HepG2 (cell line): ENCODE data around the gene TOP2A. TPM values are rescaled to one million over a fixed set of nuclear protein-coding genes. Genes with fewer than 3 reads are reported as not detected.
A peak's percentile ranks its signal among the peaks of the same experiment; 100 is the strongest.

ENCODE experiments used
- CSRNP2 ChIP-seq: sonication (generic); formaldehyde crosslinking; conservative IDR thresholded peaks from 2 replicates; pipeline ENCODE4 v1.8.0; 2022; ENCODE audit warnings: low read depth, missing genetic modification reagents
- EHMT2 ChIP-seq: fragments of 200-600 bp; sonication (generic); IDR thresholded peaks from 2 replicates; pipeline ENCODE4 v1.7.0; 2017; ENCODE audit warnings: antibody characterized with exemption, low read depth, low read length, borderline replicate concordance
- FOXK1 ChIP-seq: sonication (generic); formaldehyde crosslinking; IDR thresholded peaks from 2 replicates; pipeline ENCODE4 v1.4.0; 2020; ENCODE audit warnings: low read depth, missing genetic modification reagents, borderline replicate concordance
- GATAD2A ChIP-seq: IDR thresholded peaks from 2 replicates; pipeline ENCODE4 v1.6.1; 2016
- KDM3A ChIP-seq: IDR thresholded peaks from 2 replicates; pipeline ENCODE4 v1.6.1; 2018; ENCODE audit warnings: low read depth, missing compliant biosample characterization
- MED1 ChIP-seq: sonication (generic); formaldehyde crosslinking; IDR thresholded peaks from 2 replicates; pipeline ENCODE4 v1.4.0; 2020; ENCODE audit warnings: missing genetic modification reagents
- MTERF4 ChIP-seq: sonication (generic); formaldehyde crosslinking; IDR thresholded peaks from 2 replicates; pipeline ENCODE4 v1.8.0; 2023; ENCODE audit warnings: mild to moderate bottlenecking, missing genetic modification reagents
- NFE2L1 ChIP-seq: sonication (generic); formaldehyde crosslinking; IDR thresholded peaks from 2 replicates; pipeline ENCODE4 v1.4.0; 2020; ENCODE audit warnings: missing genetic modification reagents, mild to moderate bottlenecking, borderline replicate concordance
- PBX2 ChIP-seq: IDR thresholded peaks from 2 replicates; pipeline ENCODE4 v1.6.1; 2016; ENCODE audit warnings: control low read depth
- POLR2AphosphoS5 ChIP-seq: IDR thresholded peaks from 2 replicates; pipeline ENCODE4 v1.6.1; 2012; ENCODE audit warnings: low read depth, low read length
- RBM39 ChIP-seq: fragments of 200-400 bp; formaldehyde crosslinking; IDR thresholded peaks from one replicate; pipeline ENCODE4 v1.6.1; 2018; ENCODE audit warnings: antibody characterized with exemption, mild to moderate bottlenecking, low read depth, low read length; ENCODE audit not compliant: poor library complexity, severe bottlenecking
- SMAD9 ChIP-seq: sonication (generic); formaldehyde crosslinking; IDR thresholded peaks from 2 replicates; pipeline ENCODE4 v1.5.1; 2020; ENCODE audit warnings: mild to moderate bottlenecking, missing genetic modification reagents
- SRSF9 ChIP-seq: fragments of 200-400 bp; formaldehyde crosslinking; IDR thresholded peaks from 2 replicates; pipeline ENCODE4 v1.6.1; 2018; ENCODE audit warnings: borderline replicate concordance, mild to moderate bottlenecking, low read depth, low read length; ENCODE audit not compliant: insufficient read depth, poor library complexity, severe bottlenecking
- TBX2 ChIP-seq: sonication (generic); formaldehyde crosslinking; IDR thresholded peaks from 2 replicates; pipeline ENCODE4 v1.5.0; 2020; ENCODE audit warnings: missing genetic modification reagents, mild to moderate bottlenecking, borderline replicate concordance
- ZNF20 ChIP-seq: sonication (generic); formaldehyde crosslinking; IDR thresholded peaks from 2 replicates; pipeline ENCODE4 v1.4.0; 2020; ENCODE audit warnings: mild to moderate bottlenecking, moderate library complexity, missing genetic modification reagents
- ZNF225 ChIP-seq: sonication (generic); formaldehyde crosslinking; IDR thresholded peaks from 2 replicates; pipeline ENCODE4 v1.4.0; 2020; ENCODE audit warnings: mild to moderate bottlenecking, missing genetic modification reagents
- ZNF343 ChIP-seq: sonication (generic); formaldehyde crosslinking; IDR thresholded peaks from 2 replicates; pipeline ENCODE4 v1.4.0; 2020; ENCODE audit warnings: mild to moderate bottlenecking, missing genetic modification reagents
- ZNF484 ChIP-seq: sonication (generic); formaldehyde crosslinking; IDR thresholded peaks from 2 replicates; pipeline ENCODE4 v1.5.1; 2020; ENCODE audit warnings: mild to moderate bottlenecking, low read depth, missing genetic modification reagents, borderline replicate concordance
- ZNF547 ChIP-seq: sonication (generic); formaldehyde crosslinking; IDR thresholded peaks from 2 replicates; pipeline ENCODE4 v1.5.1; 2020; ENCODE audit warnings: mild to moderate bottlenecking, missing genetic modification reagents
- ZNF839 ChIP-seq: sonication (generic); formaldehyde crosslinking; IDR thresholded peaks from 2 replicates; pipeline ENCODE4 v1.4.0; 2020; ENCODE audit warnings: missing genetic modification reagents, mild to moderate bottlenecking, borderline replicate concordance
- ZSCAN22 ChIP-seq: sonication (generic); formaldehyde crosslinking; IDR thresholded peaks from 2 replicates; pipeline ENCODE4 v1.4.0; 2020; ENCODE audit warnings: mild to moderate bottlenecking, missing genetic modification reagents
- polyA plus RNA-seq, 8 experiments: library from polyadenylated mRNA; depleted of rRNA in 3 of 8; stranded (reverse) in 7 of 8; unstranded in 1 of 8; fragments of >200 nt; fragmentation: Illumina TruSeq in 4 of 8; extraction: Trizol in 4 of 8; gene quantifications; 2 replicates each; pipeline versions ENCODE4 v1.2.1 to v1.2.3, GENCODE V29; 2011 to 2016; ENCODE audit warnings: low read depth in 4 of 8, missing spikeins in 1 of 8, mixed read lengths in 1 of 8; ENCODE audit not compliant: insufficient read depth in 1 of 8
- total RNA-seq, 5 experiments: library from RNA; depleted of rRNA; stranded (reverse); fragments of >200 nt; fragmentation: Illumina TruSeq; extraction: Trizol; gene quantifications; 2 replicates each; pipeline ENCODE4 v1.2.3, GENCODE V29; 2016; ENCODE audit warnings: low read depth in 1 of 5
- TF ChIP-seq, protein P1 (sequence below): sonication (generic); formaldehyde crosslinking; conservative IDR thresholded peaks from 2 replicates; pipeline ENCODE4 v1.4.0; 2020; ENCODE audit warnings: mild to moderate bottlenecking, missing genetic modification reagents, moderate library complexity

The TOP2A gene
- total and polyA plus RNA-seq, 2 of the 13 experiments (the other 11 are each of a cell fraction or from before 2014, with no cell fraction given): 108 to 327 TPM

DNA sequence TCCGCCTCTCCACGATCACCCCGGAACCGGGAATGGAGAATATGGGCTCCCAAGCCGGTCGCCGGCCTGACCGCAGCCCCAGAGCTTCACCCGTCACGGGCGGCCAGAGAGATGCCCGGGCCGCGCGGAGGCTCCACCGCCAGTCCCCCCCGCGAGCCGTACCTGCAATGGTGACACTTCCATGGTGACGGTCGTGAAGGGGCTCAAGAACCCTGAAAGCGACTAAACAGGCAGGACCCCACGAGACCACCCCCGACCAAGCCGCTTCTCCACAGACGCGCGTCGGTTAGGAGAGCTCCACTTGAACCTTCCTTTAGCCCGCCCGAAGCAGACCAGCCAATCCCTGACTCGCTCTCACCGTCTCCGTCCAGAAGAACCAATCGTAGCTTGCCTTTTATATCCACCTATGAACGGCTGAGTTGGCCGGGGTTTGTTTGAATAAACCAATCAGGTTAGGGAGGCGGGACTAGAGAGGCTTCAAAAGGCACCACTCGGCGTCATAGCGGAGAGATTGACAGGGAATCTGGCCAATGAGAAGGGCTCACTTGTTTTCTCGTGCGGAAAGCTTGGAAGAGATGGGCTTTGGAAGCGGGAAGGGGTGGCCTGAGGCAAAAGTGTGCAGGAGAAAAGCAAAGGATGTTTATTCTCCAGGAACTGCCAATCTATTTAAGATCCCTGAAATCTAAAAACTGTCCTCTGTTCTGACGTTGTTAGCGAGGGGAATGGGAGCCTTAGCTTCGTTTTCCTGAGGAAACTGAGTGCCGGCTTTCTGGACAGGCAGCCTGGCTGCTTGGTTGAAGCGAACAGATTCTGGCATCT lies at the start of gene TOP2A (continued):
- TF ChIP-seq, protein P1, sequence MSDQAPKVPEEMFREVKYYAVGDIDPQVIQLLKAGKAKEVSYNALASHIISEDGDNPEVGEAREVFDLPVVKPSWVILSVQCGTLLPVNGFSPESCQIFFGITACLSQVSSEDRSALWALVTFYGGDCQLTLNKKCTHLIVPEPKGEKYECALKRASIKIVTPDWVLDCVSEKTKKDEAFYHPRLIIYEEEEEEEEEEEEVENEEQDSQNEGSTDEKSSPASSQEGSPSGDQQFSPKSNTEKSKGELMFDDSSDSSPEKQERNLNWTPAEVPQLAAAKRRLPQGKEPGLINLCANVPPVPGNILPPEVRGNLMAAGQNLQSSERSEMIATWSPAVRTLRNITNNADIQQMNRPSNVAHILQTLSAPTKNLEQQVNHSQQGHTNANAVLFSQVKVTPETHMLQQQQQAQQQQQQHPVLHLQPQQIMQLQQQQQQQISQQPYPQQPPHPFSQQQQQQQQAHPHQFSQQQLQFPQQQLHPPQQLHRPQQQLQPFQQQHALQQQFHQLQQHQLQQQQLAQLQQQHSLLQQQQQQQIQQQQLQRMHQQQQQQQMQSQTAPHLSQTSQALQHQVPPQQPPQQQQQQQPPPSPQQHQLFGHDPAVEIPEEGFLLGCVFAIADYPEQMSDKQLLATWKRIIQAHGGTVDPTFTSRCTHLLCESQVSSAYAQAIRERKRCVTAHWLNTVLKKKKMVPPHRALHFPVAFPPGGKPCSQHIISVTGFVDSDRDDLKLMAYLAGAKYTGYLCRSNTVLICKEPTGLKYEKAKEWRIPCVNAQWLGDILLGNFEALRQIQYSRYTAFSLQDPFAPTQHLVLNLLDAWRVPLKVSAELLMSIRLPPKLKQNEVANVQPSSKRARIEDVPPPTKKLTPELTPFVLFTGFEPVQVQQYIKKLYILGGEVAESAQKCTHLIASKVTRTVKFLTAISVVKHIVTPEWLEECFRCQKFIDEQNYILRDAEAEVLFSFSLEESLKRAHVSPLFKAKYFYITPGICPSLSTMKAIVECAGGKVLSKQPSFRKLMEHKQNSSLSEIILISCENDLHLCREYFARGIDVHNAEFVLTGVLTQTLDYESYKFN: peak; percentile 40; the same call in 1 of the 2 replicates
- no peak; the same call in 1 of the 2 replicates for TF ChIP-seq ZNF225
- TF ChIP-seq ZNF20 (CRISPR knock-in tag): no peak
- no peak for TF ChIP-seq RBM39
- TF ChIP-seq TBX2 (CRISPR knock-in tag): peak; percentile 70
- no peak for TF ChIP-seq ZNF484
- TF ChIP-seq CSRNP2 (CRISPR knock-in tag): peak; percentile 87; the same call in 1 of the 2 replicates
- peak; percentile 77; the same call in 1 of the 2 replicates for TF ChIP-seq ZNF547 (CRISPR knock-in tag)
- no peak for TF ChIP-seq ZSCAN22
- TF ChIP-seq POLR2AphosphoS5: peak; percentile 91
- TF ChIP-seq MED1 (CRISPR knock-in tag): no peak; the same call in 1 of the 2 replicates
- TF ChIP-seq ZNF343: no peak
- TF ChIP-seq SMAD9 (CRISPR knock-in tag): no peak
- TF ChIP-seq NFE2L1: no peak
- TF ChIP-seq SRSF9: no peak
- TF ChIP-seq MTERF4 (CRISPR knock-in tag): no peak
- peak; percentile 100 for TF ChIP-seq PBX2 (CRISPR knock-in tag)
- no peak for TF ChIP-seq EHMT2
- no peak for TF ChIP-seq ZNF839 (CRISPR knock-in tag)
- peak; percentile 27; the same call in 1 of the 2 replicates for TF ChIP-seq KDM3A
- TF ChIP-seq GATAD2A: no peak
- TF ChIP-seq FOXK1 (CRISPR knock-in tag): peak; percentile 96; the same call in 1 of the 2 replicates
